SW 1271 (cell line): ENCODE results near the gene MYH15.

Experiments used
- DNase-seq, 2 experiments: peaks; one replicate each; lab custom pipeline; 2025; lab: John Stamatoyannopoulos, UW

MYH15 gene

GRCh38 chr3:108334701-108335100, 175.7 kb downstream of the MYH15 start:
- DNase-seq: no peak

- DNase-seq: no peak
Observed at GRCh38 chr3:108333961-108334360, 176.4 kb downstream of the MYH15 start.

GRCh38 chr3:108331792-108332191, 178.6 kb downstream of the MYH15 start:
- DNase-seq: no peak
